ENCODE measurements around the gene ITGAE.

The ITGAE gene

DNA sequence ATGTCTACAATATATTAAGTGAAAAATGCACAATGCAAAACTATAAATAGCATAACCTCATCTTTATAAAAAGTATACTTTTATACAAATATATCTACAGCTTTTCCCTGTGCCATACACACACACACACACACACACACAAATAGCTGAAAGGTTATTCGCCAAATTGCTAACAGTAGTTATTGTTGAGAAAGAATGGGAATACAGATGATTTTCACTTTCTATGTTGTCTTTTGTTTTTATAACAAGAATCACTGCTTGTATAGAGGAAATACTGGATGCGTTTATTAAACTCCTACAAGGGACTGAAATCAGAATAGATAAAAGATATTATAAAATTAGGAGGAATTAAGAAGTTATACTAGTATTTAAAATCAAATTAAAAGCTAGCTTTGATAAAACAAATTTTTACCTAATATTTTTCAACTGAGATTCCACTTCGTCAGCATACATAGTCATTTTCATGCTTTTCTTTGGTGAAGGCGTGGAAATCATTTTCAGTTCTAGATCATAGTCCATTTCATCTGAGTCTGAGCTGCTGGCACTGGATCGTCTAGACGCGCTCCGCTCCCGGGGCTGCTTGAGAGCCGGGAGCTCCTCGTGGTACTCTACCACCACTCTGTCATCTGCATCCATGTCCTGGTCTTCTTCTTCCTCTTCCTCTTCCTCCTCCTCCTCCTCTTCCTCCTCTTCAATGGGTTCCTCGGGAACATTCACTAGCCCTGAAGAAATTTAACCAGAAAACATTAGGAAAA lies 17.0 kb upstream of the ITGAE start:
- DNase-seq: no peak

- DNase-seq: no peak
Observed at GRCh38 chr17:3815925-3816324, 14.9 kb upstream of the ITGAE start.

DNA sequence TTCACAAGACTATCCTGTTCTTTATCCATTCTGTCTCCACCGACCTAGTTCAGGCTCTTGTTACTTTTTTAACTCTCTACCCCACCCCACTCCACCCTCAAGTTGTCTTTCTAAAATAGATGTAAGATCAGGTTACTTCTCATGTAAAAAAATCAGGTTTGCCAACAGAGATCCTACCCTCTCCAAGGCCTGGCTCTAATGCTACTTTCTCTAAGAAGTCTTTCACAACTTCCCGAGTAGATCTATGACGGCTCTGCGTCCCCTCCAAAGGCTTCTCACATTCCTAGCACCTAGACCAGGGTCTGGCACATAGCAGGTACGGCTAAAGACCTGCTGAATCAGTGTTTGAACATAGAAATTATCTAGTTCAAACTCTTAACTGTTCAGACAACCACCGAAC lies 14.1 kb upstream of the ITGAE start:
- DNase-seq: no peak

- DNase-seq: no peak
Observed at GRCh38 chr17:3814361-3814760, 13.4 kb upstream of the ITGAE start.

DNA sequence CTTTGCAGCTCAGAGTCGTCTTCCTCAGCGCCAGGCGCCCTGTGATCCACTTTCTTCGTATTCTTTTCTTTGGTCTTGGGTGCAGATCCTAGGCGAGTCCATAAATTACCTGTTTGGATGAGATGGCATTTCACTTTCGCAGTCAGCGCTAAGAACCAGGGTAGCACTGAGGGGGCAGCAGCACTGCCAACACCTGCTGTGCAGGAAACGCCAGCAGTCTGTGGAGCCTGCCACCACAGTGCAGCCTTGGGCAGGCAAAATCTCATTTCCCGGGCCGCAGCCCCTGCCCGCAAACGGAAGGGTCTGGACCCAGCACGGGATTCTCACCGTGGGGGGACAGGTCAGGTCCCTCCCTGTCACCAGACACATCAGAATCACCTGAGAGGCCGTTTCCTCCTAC lies 12.2 kb upstream of the ITGAE start:
- DNase-seq: no peak

GRCh38 chr17:3812771-3813170 lies 11.8 kb upstream of the ITGAE start:
- no peak for DNase-seq

DNA sequence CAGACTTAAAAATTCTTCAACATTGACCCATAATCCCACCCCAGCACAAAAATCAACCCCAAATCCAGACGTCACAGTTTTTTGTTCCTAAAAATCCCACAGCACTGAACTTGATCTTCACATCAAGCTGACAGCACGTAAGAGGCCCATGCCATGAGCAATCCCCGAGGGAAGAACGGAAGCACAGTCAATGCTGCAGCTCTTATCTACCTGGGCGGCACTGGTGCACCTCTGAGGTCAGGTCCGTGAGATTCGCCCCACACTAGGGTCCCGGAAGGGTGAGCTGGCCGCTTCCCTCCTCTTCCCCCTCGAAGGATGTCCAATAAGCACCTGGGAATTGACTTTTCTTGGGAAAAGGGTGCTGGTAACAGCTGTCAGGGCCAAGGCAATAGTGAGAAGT lies 11.3 kb upstream of the ITGAE start:
- no peak for DNase-seq

GRCh38 chr17:3810019-3810418 lies 9.0 kb upstream of the ITGAE start:
- no peak for DNase-seq

GRCh38 chr17:3809135-3809534 lies 8.1 kb upstream of the ITGAE start:
- no peak for DNase-seq

DNA sequence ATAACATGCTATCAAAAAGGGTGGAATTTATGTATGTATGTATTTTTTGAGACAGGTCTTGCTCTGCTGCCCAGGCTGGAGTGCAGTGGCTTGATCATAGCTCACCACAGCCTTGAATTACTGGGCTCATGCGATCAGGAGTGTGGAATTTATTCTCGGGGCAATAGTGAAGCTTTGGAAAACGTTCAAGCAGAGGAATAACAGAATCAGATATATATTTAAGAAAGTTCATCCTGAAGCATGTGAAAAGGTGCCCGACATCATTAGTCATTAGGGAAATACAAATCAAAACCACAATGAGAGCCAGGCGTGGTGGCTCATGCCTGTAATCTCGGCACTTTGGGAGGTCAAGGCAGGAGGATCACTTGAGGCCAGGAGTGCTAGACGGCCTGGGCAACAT lies 7.7 kb upstream of the ITGAE start:
- DNase-seq: no peak

GRCh38 chr17:3805581-3805980 lies 4.6 kb upstream of the ITGAE start:
- DNase-seq: no peak

- DNase-seq: no peak
Observed at GRCh38 chr17:3804503-3804931, 3.5 kb upstream of the ITGAE start.

DNA sequence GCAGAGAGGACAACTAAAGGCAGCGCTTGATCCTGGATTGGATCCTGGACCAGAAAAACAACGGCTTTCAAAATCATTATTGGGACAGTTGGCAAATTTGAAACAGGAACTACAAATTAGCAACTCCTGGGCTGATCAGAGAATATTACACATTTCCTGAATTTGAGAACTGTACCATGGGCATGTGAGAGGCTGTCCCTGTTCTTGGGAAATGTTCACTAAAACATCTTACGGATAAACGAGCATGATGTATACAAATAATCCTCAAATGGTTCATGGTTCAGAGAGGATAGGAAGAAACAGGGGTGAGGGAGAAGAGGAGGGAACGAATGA lies 2.3 kb upstream of the ITGAE start:
- DNase-seq: no peak

- no peak for DNase-seq
Observed at GRCh38 chr17:3802461-3803307, 1.7 kb upstream of the ITGAE start.

DNA sequence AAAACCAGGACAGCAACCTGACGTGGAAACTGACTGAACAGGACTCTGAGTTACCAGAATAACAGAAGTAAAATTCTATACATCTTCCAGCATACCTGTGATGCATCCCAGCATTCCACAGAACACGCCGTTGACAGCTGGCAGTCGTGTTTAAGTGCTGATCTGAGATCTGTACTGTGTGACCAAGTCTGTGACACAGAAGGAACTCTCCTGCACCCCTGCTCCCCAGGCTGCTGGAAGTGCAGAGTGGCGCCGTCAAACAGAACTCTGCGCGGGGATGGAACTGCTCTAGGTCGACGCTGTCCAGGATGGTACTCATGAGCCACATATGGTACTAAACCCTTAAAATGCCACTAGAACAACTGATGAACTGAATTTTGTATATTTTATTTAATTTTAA lies 804 bp upstream of the ITGAE start:
- no peak for DNase-seq

DNA sequence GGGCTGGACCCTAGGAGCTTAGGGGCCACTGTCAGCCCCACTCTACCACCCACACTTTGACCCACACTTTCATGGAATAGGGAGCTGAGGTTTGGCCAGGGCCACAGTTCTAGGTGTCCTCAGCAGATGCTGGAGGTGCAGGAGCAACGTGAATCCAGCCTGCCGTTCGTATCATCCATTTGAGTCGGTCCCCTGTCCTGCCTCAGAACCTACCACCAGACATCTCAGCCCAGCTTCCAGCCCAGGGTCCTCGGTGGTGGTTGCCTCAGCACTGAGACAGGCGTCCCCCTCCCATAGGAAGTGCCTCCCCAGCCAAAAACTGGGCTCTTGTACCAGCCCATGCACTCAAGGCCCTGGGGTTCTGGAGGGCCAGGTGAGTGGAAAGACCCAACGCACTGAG lies 359 bp upstream of the ITGAE start:
- no peak for DNase-seq

- DNase-seq: peak; percentile 2
Observed at GRCh38 chr17:3799181-3799945, 1.6 kb downstream of the ITGAE start.

DNA sequence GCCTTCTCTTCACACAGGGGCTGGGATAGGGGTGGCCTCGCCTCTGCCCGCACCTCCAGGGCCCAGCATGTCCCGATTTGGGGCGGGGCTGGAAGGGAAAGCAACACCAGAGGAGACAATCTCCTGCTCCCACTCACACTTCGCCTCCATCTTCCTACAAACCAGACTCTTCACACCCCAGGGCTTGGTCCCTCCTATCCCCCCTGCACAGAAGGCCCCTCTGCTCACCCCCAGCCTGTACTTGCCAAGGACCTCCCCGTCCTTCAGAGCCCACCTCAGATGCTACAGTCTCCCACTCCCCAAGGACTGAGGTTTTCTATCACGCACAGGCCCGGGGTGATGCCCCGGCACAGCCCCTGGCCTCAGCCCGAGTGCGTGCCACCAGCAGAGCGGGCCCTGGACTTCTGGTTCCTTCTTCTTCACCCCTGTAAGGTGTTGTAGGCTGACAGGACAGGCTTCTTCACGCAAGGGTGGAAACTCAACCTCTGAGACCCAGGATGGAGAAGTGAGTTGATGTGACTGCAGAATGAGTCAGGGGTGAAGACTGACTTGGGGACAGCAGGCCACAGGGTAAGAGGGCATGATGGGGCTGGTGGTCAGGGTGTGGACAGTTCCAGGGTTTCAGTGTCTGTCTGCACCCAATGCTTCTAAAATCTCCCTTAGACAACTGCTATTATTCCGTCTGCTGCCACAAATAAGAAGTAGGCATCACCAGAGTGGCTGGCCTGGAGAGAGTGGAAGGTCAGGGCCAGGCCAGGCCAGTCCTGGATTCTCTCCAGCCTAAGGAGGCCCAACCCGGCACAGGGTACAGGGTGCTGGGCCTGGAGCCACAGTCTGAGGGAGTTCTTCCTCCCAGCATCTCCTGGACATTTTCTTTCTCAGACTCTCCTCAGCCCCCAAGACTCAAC lies 2.5 kb downstream of the ITGAE start:
- no peak for DNase-seq

- no peak for DNase-seq
Observed at GRCh38 chr17:3796822-3797170, 4.2 kb downstream of the ITGAE start.

DNA sequence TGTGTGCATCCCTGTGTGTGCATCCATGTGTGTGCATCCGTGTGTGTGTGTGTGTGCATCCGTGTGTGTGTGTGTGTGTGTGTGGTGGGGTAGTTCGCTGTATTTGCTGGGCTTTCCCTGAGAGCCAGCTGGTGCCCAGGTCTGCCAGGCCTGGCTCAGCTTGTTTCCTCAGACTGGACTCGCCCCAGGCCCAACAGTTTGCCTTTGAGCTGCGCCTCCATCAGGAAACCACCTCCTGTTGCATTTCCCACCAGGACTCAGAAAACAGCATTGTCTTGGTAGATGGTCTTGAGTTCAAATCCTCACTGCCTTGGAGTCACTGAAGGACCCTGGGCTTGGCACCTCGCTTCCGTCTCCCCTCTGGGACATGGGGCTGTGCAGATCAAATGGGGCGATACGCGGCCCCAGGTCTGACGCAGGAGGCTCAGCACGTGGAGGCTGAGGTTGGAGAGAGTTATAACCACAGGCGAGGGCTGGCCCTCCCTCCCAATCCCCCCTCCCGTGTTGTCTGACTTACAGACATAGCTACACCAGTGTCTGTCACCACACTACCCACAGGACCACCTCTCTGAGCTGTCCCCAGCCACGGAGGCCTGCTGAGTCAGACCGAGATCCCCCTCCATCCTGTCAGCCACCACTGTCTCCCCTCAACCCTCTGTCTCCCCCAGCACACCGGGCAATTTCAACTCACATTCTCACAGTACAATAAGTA lies 4.7 kb downstream of the ITGAE start:
- DNase-seq: no peak

DNA sequence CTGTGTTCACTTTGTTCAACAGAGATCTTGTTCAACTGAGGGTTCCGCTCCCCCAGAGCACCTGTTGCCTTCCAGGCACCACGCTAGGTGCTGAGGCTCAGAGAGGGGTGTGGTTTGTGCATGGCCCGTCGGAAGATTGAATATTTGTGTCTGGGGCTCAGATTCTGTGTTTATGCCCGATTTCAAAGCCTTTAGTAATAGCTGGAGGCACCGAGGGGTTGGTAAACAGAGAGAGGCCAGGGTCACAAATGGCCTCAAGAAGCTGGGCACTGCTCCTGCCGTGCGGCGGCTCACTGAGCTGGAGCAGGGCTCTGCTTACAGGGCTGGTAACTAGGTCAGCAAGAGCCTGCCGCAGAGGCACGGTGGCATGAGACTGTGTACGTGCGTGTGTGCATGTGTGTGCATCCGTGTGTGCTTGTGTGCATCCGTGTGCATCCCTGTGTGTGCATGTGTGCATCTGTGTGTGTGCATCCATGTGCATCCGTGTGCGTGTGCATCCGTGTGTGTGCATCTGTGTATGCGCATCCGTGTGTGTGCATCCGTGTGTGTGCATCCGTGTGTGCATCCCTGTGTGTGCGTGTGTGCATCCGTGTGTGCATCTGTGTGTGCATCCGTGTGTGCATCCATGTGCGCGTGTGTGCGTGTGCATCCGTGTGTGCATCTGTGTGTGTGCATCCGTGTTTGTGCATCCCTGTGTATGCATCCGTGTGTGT lies 5.4 kb downstream of the ITGAE start:
- peak; percentile 2 for DNase-seq
